Tibial artery (tissue), 4 donors: ENCODE measurements around the gene CTSD.
A peak's percentile ranks its signal among the peaks of the same experiment; 100 is the strongest.

Experiments
- DNase-seq, 2 donors: peaks; one replicate each; pipeline ENCODE4 v3.0.0-alpha.2; 2019
- H3K27ac ChIP-seq, 2 donors: fragments of 200-600 bp; sonication (generic) in 1 of 2; 1 replicate in 1 of 2; 2 replicates in 1 of 2; pipeline ENCODE4 v1.5.1; 2018 to 2019; ENCODE audit warnings: mild to moderate bottlenecking in 1 of 2
- H3K27me3 ChIP-seq, 2 donors: fragments of 200-600 bp; sonication (generic) in 1 of 2; one replicate each; pipeline versions ENCODE4 v1.5.1 to v1.6.0; 2016 to 2019
- H3K36me3 ChIP-seq, 3 donors: fragments of 200-600 bp; sonication (generic) in 2 of 3; one replicate each; pipeline ENCODE4 v1.5.1; 2016 to 2019; ENCODE audit warnings: mild to moderate bottlenecking in 2 of 3
- H3K4me1 ChIP-seq, 4 donors: fragments of 200-600 bp; sonication (generic) in 2 of 4; 1 replicate in 3 of 4; 2 replicates in 1 of 4; pipeline ENCODE4 v1.5.1; 2016 to 2019
- H3K4me3 ChIP-seq, 2 donors: fragments of 200-600 bp; sonication (generic) in 1 of 2; 1 replicate in 1 of 2; 2 replicates in 1 of 2; pipeline ENCODE4 v1.5.1; 2018 to 2019; ENCODE audit warnings: mild to moderate bottlenecking in 2 of 2
- H3K9me3 ChIP-seq, 3 donors: fragments of 200-600 bp; sonication (generic) in 1 of 3; one replicate each; pipeline ENCODE4 v1.5.1; 2016 to 2019
- intact Hi-C: fragments of 100-400 bp; cut with DNase I; formaldehyde crosslinking; loops from one replicate; pipeline ENCODE4 v1.15.0; 2023; ENCODE audit warnings: low total_unique reads
- TF ChIP-seq, protein P1 (sequence below), 2 experiments: fragments of 200-600 bp in 1 of 2; fragments of 450-650 bp in 1 of 2; IDR thresholded peaks; one replicate each; pipeline ENCODE4 v1.5.1; 2017 to 2019; ENCODE audit warnings: antibody characterized with exemption in 2 of 2, mild to moderate bottlenecking in 1 of 2, moderate library complexity in 1 of 2

The CTSD gene

DNA sequence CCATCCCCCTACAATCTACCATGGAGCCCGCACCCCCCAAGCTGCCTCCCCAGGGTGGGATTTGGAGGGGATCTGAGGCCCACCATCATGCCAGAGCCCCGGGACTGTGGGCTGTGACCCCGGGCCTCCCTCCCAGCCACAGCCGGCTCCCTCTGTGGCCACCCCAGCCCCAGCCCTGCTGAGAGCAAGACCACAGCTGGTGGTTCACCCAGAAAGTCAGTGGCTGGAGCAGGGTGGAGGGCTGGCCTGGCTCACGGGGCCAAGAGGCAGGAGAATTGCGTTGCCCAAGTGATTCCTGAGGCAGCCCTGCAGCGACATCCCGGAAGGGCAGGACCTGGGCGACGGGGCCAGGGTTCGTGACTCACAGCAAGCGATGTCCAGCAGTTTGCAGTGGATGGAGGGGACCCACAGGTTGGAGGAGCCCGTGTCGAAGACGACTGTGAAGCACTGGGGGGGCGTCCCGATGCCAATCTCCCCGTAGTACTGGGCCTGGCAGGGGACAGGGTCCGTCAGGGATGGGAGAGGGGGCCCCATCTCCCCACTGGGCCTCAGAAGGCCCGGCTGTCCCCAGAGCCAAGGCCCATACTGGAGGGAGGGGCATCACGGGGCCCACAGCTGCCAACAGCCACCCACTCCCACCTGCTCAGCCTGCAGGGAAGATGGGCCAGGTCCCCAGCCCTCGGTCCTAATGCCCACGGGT is 4.4 kb downstream of the CTSD start:
- Histone ChIP-seq H3K9me3 (no peaks in the 10 kb centered on the region), H3K36me3 (peaks cover 51 to 75% (median 57%) of the 10 kb centered on the region in 3 donors), H3K4me3 (peak overlapping the region in 1 of 2 donors; percentile 27), H3K27me3 (no peaks in the 10 kb centered on the region), H3K4me1 (peaks cover 0 to 78% (median 62%) of the 10 kb centered on the region in 4 donors), H3K27ac (peak overlapping the region; percentile 92 to 93)
- TF ChIP-seq, protein P1, sequence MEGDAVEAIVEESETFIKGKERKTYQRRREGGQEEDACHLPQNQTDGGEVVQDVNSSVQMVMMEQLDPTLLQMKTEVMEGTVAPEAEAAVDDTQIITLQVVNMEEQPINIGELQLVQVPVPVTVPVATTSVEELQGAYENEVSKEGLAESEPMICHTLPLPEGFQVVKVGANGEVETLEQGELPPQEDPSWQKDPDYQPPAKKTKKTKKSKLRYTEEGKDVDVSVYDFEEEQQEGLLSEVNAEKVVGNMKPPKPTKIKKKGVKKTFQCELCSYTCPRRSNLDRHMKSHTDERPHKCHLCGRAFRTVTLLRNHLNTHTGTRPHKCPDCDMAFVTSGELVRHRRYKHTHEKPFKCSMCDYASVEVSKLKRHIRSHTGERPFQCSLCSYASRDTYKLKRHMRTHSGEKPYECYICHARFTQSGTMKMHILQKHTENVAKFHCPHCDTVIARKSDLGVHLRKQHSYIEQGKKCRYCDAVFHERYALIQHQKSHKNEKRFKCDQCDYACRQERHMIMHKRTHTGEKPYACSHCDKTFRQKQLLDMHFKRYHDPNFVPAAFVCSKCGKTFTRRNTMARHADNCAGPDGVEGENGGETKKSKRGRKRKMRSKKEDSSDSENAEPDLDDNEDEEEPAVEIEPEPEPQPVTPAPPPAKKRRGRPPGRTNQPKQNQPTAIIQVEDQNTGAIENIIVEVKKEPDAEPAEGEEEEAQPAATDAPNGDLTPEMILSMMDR (IDR thresholded peaks at IDR 0.05) = no peak
- intact Hi-C loops = loop anchor here (10.0 kb wide), 1 partner anchor 194 kb away; no protein-coding TSS in a partner anchor
- DNase-seq = no peak

GRCh38 chr11:1758611-1759150 is 5.0 kb downstream of the CTSD start:
- Histone ChIP-seq H3K27me3 (no peaks in the 10 kb centered on the region), H3K27ac (peak overlapping the region; percentile 92 to 93), H3K36me3 (peaks cover 55 to 81% (median 63%) of the 10 kb centered on the region in 3 donors), H3K9me3 (no peaks in the 10 kb centered on the region), H3K4me1 (peaks cover 0 to 76% (median 61%) of the 10 kb centered on the region in 4 donors), H3K4me3 (no peak overlapping the region)
- intact Hi-C loops = loop anchor here (10.0 kb wide), 1 partner anchor 194 kb away; no protein-coding TSS in a partner anchor
- no peak for DNase-seq
- TF ChIP-seq, protein P1 (IDR thresholded peaks at IDR 0.05) = no peak

DNA sequence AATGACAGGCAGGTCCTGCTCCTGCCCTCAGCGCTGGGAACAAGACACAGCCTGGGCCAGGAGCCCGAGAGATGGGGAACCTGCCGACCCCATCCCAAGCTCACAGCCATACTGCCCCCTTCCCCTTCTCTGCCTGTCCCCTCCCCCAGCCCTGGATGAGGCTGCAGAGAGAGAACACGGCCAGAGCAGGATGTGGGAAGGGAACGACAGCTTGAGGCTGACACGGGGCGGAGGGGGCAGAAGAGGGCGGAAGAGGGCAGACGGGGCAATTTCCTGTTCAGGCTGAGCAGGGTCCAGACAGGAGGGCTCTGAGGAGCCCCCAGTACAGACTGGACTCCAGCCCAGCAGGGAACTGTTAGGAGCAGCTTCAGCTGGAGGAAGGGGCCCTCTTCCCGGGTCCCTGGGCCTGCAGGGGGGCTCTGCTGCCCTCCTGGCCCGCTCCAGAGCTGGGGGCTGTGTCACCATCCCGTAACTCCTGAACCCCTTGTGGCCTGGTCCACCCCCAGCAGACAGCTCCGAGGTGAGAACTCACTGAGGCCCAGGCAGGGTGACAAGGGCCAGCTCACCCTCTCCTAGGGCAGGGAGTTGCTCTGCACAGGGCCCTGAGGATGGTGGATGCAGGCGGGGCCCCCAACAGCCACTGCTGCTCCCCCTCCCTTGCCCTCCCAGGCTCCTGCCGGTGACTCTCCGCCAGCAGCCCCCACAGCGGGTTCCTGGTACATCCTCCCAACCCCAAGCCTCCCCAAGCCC is 5.7 kb downstream of the CTSD start:
- Histone ChIP-seq H3K4me1 (peaks cover 0 to 77% (median 57%) of the 10 kb centered on the region in 4 donors), H3K4me3 (no peak overlapping the region), H3K9me3 (no peaks in the 10 kb centered on the region), H3K36me3 (peaks cover 61 to 87% (median 69%) of the 10 kb centered on the region in 3 donors), H3K27me3 (no peaks in the 10 kb centered on the region), H3K27ac (peak overlapping the region; percentile 92 to 93)
- intact Hi-C loops = loop anchor here (10.0 kb wide), 1 partner anchor 193 kb away; no protein-coding TSS in a partner anchor
- DNase-seq = no peak
- TF ChIP-seq, protein P1 (IDR thresholded peaks at IDR 0.05) = no peak

- no peaks in the 10 kb centered on the region for H3K27me3 ChIP-seq
- no peak for DNase-seq
- H3K36me3 ChIP-seq = peaks cover 67 to 97% (median 79%) of the 10 kb centered on the region in 3 donors
- peak overlapping the region in 1 of 2 donors; percentile 32 for H3K27ac ChIP-seq
- intact Hi-C loops = loop anchor here (10.0 kb wide), 1 partner anchor 192 kb away; no protein-coding TSS in a partner anchor
- no peak overlapping the region for H3K4me3 ChIP-seq
- H3K4me1 ChIP-seq = peaks cover 0 to 78% (median 52%) of the 10 kb centered on the region in 4 donors
- TF ChIP-seq, protein P1 (IDR thresholded peaks at IDR 0.05) = no peak
- no peaks in the 10 kb centered on the region for H3K9me3 ChIP-seq
Observed at GRCh38 chr11:1756791-1757771, 6.6 kb downstream of the CTSD start.
